ENCODE data around the gene CDKL5. TPM values are rescaled to one million over a fixed set of nuclear protein-coding genes. Genes with fewer than 3 reads are reported as not detected.
A peak's percentile ranks its signal among the peaks of the same experiment; 100 is the strongest.

CDKL5 gene
- total RNA-seq, 1 donor = 3.7 TPM

DNA sequence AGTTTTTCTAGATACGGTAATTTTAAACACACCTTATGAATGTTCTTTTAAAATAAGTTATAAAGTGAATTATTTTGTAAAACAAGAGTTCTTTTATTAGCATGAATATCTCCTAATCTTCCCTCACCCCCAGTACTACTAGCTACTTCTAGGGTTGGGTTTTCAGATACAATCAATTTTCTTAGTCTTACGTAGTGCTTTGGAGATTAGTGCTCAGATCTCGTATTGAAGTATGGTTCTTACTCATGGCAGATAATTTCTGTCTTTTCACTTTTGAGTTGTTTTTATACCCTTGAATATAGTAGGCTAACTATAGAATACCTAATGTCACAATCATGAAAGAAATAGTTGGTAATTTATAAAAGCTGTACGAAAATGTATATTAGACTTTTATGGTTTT, 43.2 kb downstream of the CDKL5 start:
- no peak for DNase-seq (ENCODE audit: low read depth)
- no peak overlapping the region for H3K4me3 ChIP-seq (ENCODE audit: low read depth, low read length)
- no peak for TF ChIP-seq CTCF (IDR thresholded peaks at IDR 0.05; ENCODE audit: insufficient read depth, low read length)

DNA sequence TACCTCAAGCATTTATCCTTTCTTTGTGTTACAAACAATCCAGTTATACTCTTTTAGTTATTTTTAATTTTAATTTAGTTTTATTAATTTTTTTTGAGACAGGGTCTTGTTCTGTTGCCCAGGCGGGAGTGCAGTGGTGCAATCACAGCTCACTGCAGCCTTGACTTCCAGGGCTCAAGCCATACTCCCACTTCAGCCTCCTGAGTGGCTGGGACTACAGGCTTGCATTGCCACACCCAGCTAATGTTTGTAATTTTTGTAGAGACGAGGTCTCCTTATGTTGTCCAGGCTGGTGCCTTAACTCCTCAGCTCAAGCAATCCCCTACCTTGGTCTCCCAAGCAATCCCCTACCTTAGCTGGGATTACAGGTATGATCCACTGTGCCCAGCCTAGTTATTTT, 45.9 kb downstream of the CDKL5 start:
- no peak overlapping the region for H3K4me3 ChIP-seq (ENCODE audit: low read depth, low read length)
- no peak for DNase-seq (ENCODE audit: low read depth)
- TF ChIP-seq CTCF (IDR thresholded peaks at IDR 0.05; ENCODE audit: insufficient read depth, low read length) = no peak

DNA sequence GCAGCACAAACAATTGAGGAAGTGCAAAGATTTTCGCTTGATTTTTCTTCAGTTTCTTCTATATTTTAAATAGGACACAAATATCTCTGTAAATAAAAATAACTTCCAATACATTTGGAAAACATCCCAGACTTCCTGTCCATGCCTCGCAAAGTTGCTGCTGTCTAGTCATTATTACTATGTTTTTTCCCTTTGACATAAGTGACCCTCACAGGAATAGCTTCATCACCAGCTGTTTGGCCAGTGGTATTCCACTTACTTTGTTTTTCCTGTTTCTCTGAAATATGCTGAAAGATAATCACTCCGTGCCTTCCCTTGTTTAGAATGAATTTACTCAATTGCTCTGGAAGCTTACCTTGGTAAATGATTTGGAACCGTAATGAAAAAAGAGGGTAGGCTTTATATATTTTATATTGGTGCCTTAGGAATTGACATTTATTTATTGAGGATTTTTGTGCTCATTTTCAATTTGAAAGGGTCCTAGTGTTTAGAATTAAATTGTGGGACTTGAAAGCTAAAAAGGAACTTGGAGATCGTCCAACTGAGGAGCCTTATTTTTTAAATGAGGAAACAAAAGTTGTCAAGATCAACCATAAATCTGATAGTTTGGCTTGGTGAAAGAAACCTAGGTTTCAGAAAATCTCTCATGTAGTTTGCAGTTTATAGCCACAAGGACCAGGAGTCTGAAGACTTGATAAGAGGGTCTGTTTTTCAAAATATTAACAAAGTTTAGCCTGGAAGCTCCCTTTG, 65.6 kb downstream of the CDKL5 start:
- TF ChIP-seq CTCF (IDR thresholded peaks at IDR 0.05; ENCODE audit: insufficient read depth, low read length) = no peak
- no peak for DNase-seq (ENCODE audit: low read depth)
- no peak overlapping the region for H3K4me3 ChIP-seq (ENCODE audit: low read depth, low read length)

GRCh38 chrX:18491587-18492340, 66.4 kb downstream of the CDKL5 start:
- no peak overlapping the region for H3K4me3 ChIP-seq (ENCODE audit: low read depth, low read length)
- no peak for TF ChIP-seq CTCF (IDR thresholded peaks at IDR 0.05; ENCODE audit: insufficient read depth, low read length)
- DNase-seq (ENCODE audit: low read depth) = peak; percentile 1

- H3K4me3 ChIP-seq (ENCODE audit: low read depth, low read length) = no peak overlapping the region
- no peak for TF ChIP-seq CTCF (IDR thresholded peaks at IDR 0.05; ENCODE audit: insufficient read depth, low read length)
- no peak for DNase-seq (ENCODE audit: low read depth)
Observed at GRCh38 chrX:18534949-18535348, 109.5 kb downstream of the CDKL5 start.

GRCh38 chrX:18537068-18537467, 111.7 kb downstream of the CDKL5 start:
- DNase-seq (ENCODE audit: low read depth) = no peak
- TF ChIP-seq CTCF (IDR thresholded peaks at IDR 0.05; ENCODE audit: insufficient read depth, low read length) = no peak

More at GRCh38 chrX:18537068-18537467, 111.7 kb downstream of the CDKL5 start:
- H3K4me3 ChIP-seq (ENCODE audit: low read depth, low read length) = no peak overlapping the region
